Stimulated activated CD8-positive, alpha-beta memory T cell treated with anti-CD3 and anti-CD28 coated beads, Interleukin-12 subunit alpha, Interleukin-12 subunit beta, amount 100 ng/mL, for 1 hour (primary cell): ENCODE measurements around the gene MSMP.

Source experiments
- DNase-seq: peaks from one replicate; pipeline ENCODE4 v3.0.0-alpha.2; 2020; ENCODE audit warnings: low read depth

The MSMP gene, protein sequence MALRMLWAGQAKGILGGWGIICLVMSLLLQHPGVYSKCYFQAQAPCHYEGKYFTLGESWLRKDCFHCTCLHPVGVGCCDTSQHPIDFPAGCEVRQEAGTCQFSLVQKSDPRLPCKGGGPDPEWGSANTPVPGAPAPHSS

DNA sequence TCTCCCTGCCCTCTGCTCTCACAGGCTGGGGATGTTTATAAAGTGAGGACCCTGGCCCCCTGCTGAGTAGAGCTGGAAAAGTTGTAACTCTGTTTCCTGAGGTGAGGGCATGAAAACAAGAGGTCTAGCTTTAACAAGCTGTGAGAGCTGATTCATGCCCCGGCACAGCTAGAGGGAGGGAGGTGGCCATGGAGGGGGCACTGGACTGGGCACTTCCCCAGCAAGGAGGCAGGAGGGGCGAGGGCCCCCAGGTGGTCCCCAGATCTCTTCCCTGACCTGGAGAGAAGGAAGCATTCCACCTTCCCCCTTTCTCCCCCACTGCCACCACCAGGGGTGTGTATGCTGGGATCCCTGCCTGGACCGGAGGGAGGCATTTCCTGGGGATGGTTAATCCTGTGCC, at the start of gene MSMP:
Gene MSMP (minus strand): TSS at position 13 of the 400 bp plus-strand sequence. CDS start 147 bp downstream, outside the sequence.
- no peak for DNase-seq

GRCh38 chr9:35801328-35802128, 47.5 kb upstream of the MSMP start:
- no peak for DNase-seq

DNA sequence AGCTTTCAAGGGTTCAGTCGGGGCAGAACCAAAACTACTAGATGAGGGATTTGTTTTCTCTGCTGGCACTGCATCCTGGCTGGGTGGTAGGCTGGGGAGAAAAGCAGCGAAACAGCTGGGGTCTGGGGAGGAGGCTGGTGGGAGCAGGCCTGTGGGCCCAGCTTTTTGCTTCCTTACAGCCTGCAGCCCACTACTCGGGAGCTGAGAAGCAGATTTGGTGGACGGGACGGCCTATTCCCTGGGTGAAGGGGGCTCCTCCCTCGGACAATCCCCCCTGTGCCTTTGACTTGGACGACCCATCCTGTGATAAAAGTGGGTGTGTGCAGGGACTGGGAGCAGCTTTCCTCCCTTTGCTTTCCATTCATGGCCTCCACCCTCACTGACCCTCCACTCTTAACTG, 46.5 kb upstream of the MSMP start:
- no peak for DNase-seq

GRCh38 chr9:35798658-35799374, 44.7 kb upstream of the MSMP start:
- DNase-seq: no peak

DNA sequence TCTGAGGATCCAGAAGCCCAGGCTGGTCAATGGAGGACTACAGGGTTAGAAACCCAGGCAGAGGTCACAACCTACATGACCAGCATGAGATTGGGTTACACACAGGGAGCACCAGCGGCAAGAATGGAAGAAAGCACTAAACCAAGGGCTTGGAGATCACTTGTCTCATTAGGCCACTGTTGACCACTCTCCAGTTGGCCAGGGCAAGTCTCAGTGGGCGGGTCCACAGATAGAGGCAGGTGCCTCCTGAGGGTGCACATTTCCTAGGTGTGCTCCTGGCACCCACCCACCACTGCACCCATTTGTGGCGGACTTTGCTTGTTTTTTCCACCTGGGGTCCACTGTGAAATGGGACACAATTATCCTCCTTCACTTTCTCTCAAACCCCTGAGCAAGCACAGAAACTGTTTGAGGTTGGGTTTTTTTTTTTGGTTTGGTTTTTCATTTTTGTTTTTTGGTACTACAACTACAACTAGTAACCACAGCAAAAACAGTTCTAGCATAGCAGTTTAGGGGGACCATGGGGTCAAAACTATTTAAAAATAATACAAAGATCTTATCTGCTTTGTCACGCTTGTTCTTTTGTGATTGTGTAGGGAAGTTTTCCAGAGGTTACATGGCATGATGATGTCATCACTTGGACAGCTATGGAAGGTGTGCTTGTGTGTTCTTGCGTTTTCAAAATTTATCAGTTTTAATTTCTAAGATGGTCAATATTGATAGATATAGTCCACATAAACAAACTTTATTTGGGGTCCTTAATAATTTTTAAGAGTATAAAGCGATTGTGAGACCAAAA, 43.4 kb upstream of the MSMP start:
- DNase-seq: no peak

- DNase-seq: no peak
Observed at GRCh38 chr9:35795695-35796094, 41.6 kb upstream of the MSMP start.

DNA sequence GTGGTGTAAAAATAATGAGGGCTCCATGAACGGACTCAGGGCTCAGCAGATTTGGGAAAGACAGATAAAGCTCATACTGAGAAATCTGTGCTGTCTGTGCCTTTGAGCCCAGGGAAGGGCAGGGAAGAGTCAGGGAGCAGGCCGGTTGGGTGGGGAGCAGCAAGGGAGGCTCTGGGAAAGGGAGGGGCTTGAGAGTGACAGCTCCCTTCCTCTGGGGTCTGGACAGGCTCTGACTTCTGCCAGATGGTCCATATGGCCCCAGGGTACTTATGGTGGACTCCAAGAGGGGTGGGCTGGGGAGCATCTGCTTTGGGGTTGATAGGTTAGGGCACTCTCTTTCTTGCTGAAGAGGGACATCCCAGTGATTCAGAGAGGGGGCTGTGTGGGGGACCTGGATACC, 39.4 kb upstream of the MSMP start:
- no peak for DNase-seq

- no peak for DNase-seq
Observed at GRCh38 chr9:35792826-35793225, 38.8 kb upstream of the MSMP start.

DNA sequence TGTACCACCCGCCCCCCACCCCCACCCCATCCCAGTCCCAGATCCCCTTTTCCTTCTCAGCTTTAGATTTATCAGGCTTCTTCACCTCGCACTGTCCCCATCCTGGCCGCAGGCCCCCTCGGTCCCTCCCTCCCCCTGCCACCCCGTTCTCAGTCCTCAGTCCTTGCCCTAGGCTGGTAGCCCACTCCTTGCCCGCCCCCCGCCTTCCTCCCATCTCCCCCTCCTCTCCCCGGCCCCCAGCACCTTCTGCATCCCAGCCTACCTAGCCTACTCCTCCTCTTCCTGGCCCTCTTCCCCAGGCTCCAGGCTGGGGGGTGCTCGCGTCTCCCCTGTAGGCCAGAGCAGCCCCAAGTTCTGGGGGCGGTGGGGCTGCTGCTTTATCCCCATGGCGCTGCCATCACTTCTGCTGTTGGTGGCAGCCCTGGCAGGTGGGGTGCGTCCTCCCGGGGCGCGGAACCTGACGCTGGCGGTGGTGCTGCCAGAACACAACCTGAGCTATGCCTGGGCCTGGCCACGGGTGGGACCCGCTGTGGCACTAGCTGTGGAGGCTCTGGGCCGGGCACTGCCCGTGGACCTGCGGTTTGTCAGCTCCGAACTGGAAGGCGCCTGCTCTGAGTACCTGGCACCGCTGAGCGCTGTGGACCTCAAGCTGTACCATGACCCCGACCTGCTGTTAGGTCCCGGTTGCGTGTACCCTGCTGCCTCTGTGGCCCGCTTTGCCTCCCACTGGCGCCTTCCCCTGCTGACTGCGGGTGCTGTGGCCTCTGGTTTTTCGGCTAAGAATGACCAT, 38.1 kb upstream of the MSMP start:
- DNase-seq: no peak

DNA sequence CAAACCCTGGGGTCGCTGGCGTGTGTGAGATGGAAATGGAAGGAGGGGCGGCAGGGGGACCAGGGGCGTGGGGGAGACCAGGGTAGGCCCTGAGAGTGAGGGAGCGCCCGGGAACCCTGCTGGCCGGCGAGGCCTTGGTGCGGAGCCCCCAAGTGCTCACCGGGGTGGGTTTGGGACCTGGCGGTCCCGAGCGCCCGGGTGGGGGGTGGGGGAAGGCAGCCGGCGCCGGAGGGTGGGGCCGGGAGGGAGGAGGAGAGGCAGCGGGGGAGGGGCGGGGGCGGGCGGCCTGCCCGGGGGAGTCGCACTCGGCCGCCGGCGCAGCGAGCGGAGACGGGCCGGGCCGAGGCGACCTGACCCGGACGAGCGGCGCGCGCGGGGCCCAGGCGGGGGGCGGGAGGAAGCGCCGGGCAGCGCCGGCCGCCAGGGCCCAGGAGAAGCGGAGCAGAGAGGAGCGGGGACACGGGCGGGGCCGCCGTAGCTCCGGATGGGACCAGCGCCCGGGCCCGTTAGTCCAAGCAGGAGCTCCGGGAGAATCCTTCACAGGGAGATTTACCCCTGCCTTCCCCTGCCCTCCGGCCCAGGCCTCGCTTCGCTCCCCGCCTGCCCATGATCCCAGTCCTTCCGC, 37.3 kb upstream of the MSMP start, which contains the start of gene NPR2:
Gene NPR2 (plus strand): TSS at position 295 of the 625 bp plus-strand sequence. CDS start 818 bp downstream, outside the sequence.
- no peak for DNase-seq

- peak; percentile 42 for DNase-seq
Observed at GRCh38 chr9:35790385-35791296, 36.6 kb upstream of the MSMP start.

DNA sequence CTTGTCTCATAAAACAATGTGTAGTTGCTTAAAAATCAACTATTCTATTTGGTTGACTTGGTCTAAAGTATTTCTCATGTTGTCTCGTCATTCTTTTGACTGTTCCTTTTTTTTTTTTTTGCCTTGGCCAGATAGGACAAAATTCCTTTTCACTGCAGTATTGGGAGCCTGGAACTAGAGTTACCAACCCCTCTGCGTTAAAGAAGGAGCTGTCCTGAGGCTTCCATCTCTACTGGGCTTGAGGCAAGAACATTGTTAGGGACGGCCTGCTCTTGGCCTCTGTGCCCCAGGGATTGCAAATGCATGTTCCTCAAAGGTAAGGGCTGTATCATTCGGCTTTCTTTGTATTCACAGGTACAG, 35.9 kb upstream of the MSMP start:
- no peak for DNase-seq

- no peak for DNase-seq
Observed at GRCh38 chr9:35789541-35789940, 35.5 kb upstream of the MSMP start.

- DNase-seq: no peak
Observed at GRCh38 chr9:35783418-35783817, 29.3 kb upstream of the MSMP start.

- no peak for DNase-seq
Observed at GRCh38 chr9:35781066-35781465, 27.0 kb upstream of the MSMP start.

- DNase-seq: no peak
Observed at GRCh38 chr9:35778496-35778895, 24.4 kb upstream of the MSMP start.

- DNase-seq: no peak
Observed at GRCh38 chr9:35776018-35776417, 21.9 kb upstream of the MSMP start.

DNA sequence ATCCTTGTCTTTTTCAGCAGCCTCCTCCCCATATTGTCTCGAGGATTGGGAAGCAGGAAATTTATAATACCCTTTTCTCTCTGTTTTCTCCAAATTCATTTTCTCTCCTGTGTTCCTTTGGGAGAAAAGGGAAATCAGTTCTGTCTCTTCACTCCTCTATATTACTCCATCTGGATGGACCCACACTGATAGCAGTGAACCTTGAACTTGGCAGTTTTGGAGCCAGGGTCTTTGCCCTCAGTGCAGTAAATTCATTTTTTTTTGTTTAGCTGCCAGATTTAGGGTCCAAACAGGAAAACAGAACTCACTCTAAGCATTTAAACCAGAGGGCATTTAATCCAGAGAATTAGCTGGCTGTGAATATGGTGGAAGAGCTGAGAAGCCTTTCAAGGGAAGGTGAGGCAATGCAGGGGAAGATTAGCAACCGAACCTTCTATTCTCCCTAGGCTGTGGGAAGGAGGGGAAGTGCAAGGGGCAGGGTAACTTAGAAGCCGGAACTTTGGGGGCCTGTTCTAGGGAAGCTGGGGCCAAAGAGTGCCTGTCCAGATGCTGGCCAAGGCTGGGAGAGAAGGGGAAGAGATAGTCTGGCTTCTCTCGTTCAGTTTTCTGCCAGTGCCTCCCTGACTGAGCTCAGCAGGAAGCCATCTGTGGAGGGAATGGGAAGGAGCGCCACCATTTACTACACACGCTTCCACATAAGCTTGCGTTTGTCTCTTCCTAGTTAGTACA, 21.0 kb upstream of the MSMP start:
- DNase-seq: no peak

GRCh38 chr9:35771943-35772342, 17.9 kb upstream of the MSMP start:
- no peak for DNase-seq
